SK-N-SH (cell line): ENCODE results near the gene COL9A3. TPM values are rescaled to one million over a fixed set of nuclear protein-coding genes. Genes with fewer than 3 reads are reported as not detected.

ENCODE experiments used
- CTCF ChIA-PET: fragments of 300-600, 350-600 bp; formaldehyde crosslinking; extraction: SDS; loops from one replicate; lab custom pipeline; 2021; lab: Yijun Ruan, JAX
- POLR2A ChIA-PET: fragments of 350-600 bp; sonication (Branson Sonifier 250); formaldehyde crosslinking; extraction: SDS; loops from one replicate; lab custom pipeline; 2020; ENCODE audit warnings: antibody characterized with exemption, inconsistent platforms; lab: Yijun Ruan, JAX
- DNase-seq: peaks from one replicate; pipeline ENCODE4 v3.0.0; 2012
- H2AFZ ChIP-seq: fragments of 200-600 bp; sonication (generic); 2 replicates; pipeline ENCODE4 v1.8.1; 2016; ENCODE audit warnings: antibody characterized with exemption, mild to moderate bottlenecking, low read depth
- H3F3A ChIP-seq: fragments of 200-600 bp; sonication (generic); replicated peaks from 2 replicates; pipeline ENCODE3; 2016; ENCODE audit warnings: antibody characterized with exemption, mild to moderate bottlenecking; ENCODE audit not compliant: insufficient read depth
- H3K27ac ChIP-seq, 2 experiments: fragments of 200-500 bp in 1 of 2; fragments of 200-600 bp in 1 of 2; sonication (Bioruptor generic) in 1 of 2; sonication (generic), shearing (Covaris generic) in 1 of 2; 2 replicates each; pipeline versions ENCODE4 v1.5.1 to v1.6.1; 2014 to 2016; ENCODE audit warnings: low read depth in 2 of 2, inconsistent platforms in 1 of 2, low read length in 1 of 2, mild to moderate bottlenecking in 1 of 2, mixed read lengths in 1 of 2
- H3K27me3 ChIP-seq: fragments of 200-600 bp; sonication (generic), shearing (Covaris generic); 2 replicates; pipeline ENCODE4 v1.6.1; 2016; ENCODE audit warnings: mixed run types; ENCODE audit not compliant: insufficient read depth
- H3K36me3 ChIP-seq, 2 experiments: fragments of 200-500 bp in 1 of 2; fragments of 200-600 bp in 1 of 2; sonication (Bioruptor generic) in 1 of 2; sonication (generic) in 1 of 2; replicated peaks in 1 of 2; 2 replicates each; pipeline versions ENCODE3 to v1.5.1; 2014 to 2016; ENCODE audit warnings: low read length in 1 of 2, mild to moderate bottlenecking in 1 of 2; ENCODE audit not compliant: insufficient read depth in 2 of 2, control insufficient read depth in 1 of 2
- H3K4me1 ChIP-seq, 2 experiments: fragments of 200-500 bp in 1 of 2; fragments of 200-600 bp in 1 of 2; sonication (Bioruptor generic) in 1 of 2; sonication (generic), shearing (Covaris generic) in 1 of 2; 2 replicates each; pipeline versions ENCODE4 v1.5.1 to v1.6.1; 2014 to 2016; ENCODE audit warnings: low read depth in 1 of 2, low read length in 1 of 2, mixed run types in 1 of 2; ENCODE audit not compliant: insufficient read depth in 2 of 2, control insufficient read depth in 1 of 2
- H3K4me2 ChIP-seq: fragments of 200-600 bp; sonication (generic), shearing (Covaris generic); 2 replicates; pipeline ENCODE4 v1.6.1; 2017; ENCODE audit warnings: mixed run types
- H3K4me3 ChIP-seq, 2 experiments: fragments of 200-500 bp in 1 of 2; fragments of 200-600 bp in 1 of 2; sonication (Bioruptor generic) in 1 of 2; sonication (generic), shearing (Covaris generic) in 1 of 2; 2 replicates each; pipeline versions ENCODE4 v1.5.1 to v1.8.1; 2014 to 2016; ENCODE audit warnings: low read depth in 2 of 2, inconsistent platforms in 1 of 2, low read length in 1 of 2, mild to moderate bottlenecking in 1 of 2, mixed read lengths in 1 of 2, moderate library complexity in 1 of 2
- H3K79me2 ChIP-seq: fragments of 200-600 bp; sonication (generic); 2 replicates; pipeline ENCODE4 v1.8.1; 2017; ENCODE audit warnings: mild to moderate bottlenecking; ENCODE audit not compliant: insufficient read depth
- H3K9ac ChIP-seq: fragments of 200-600 bp; sonication (generic); 2 replicates; pipeline ENCODE4 v1.6.1; 2017; ENCODE audit warnings: mixed run types
- H3K9me2 ChIP-seq: fragments of 200-600 bp; sonication (generic); 2 replicates; pipeline ENCODE4 v1.6.1; 2017; ENCODE audit warnings: mixed run types
- H3K9me3 ChIP-seq: fragments of 200-600 bp; sonication (generic); 2 replicates; pipeline ENCODE4 v1.6.1; 2017; ENCODE audit warnings: mixed run types, mild to moderate bottlenecking, moderate library complexity
- H4K20me1 ChIP-seq: fragments of 200-600 bp; sonication (generic); 2 replicates; pipeline ENCODE4 v1.6.1; 2017; ENCODE audit warnings: mild to moderate bottlenecking, mixed run types; ENCODE audit not compliant: insufficient read depth
- NRF1 ChIP-seq: IDR thresholded peaks from 2 replicates; pipeline ENCODE4 v1.6.1; 2012; ENCODE audit warnings: low read depth, mild to moderate bottlenecking, low read length
- RAD21 ChIP-seq: IDR thresholded peaks from 2 replicates; pipeline ENCODE4 v1.6.1; 2012; ENCODE audit warnings: mild to moderate bottlenecking, low read length
- REST ChIP-seq: IDR thresholded peaks from 2 replicates; pipeline ENCODE4 v1.6.1; 2012; ENCODE audit warnings: mild to moderate bottlenecking, low read depth, low read length, moderate library complexity
- TEAD4 ChIP-seq: IDR thresholded peaks from 2 replicates; pipeline ENCODE4 v1.4.0; 2012; ENCODE audit warnings: mild to moderate bottlenecking, borderline replicate concordance; ENCODE audit not compliant: insufficient read depth
- WGBS: methylation state at CpG from one replicate; pipeline ENCODE4 v1.1.6; 2017; ENCODE audit warnings: low lambda C conversion rate; 5-methylcytosine and 5-hydroxymethylcytosine counted together
- polyA plus RNA-seq, 3 experiments: library from polyadenylated mRNA; depleted of rRNA; stranded (reverse); fragments of >200 nt; gene quantifications; 2 replicates each; pipeline ENCODE4 v1.2.3, GENCODE V29; 2012

The COL9A3 gene
- polyA plus RNA-seq, 1 of the 3 experiments (the other 2 are of a cell fraction), result 2.5 TPM

GRCh38 chr20:62819494-62820174 is 2.8 kb downstream of the COL9A3 start:
- no peaks in the 10 kb centered on the region for H4K20me1 ChIP-seq
- 62% methylated on average over 4 of the region's 16 CpGs for WGBS
- no peaks in the 10 kb centered on the region for H3K9me2 ChIP-seq
- peaks cover 8% of the 10 kb centered on the region for H3F3A ChIP-seq
- DNase-seq, result no peak
- H2AFZ ChIP-seq, result 0 out of 2 replicates have a peak overlapping the region, but pooled peaks have one; percentile 35
- H3K27me3 ChIP-seq, result no peaks in the 10 kb centered on the region
- H3K9ac ChIP-seq, result no peak overlapping the region
- no peak for TF ChIP-seq RAD21
- TF ChIP-seq REST, result peak; percentile 61; the same call in 1 of the 2 replicates
- no peaks in the 10 kb centered on the region for H3K9me3 ChIP-seq
- H3K4me3 ChIP-seq, result no peak overlapping the region
- peaks cover 21 to 74% of the 10 kb centered on the region in 2 experiments; a peak in 3 of 4 replicates for H3K4me1 ChIP-seq
- H3K27ac ChIP-seq, result peak overlapping the region in 1 of 2 experiments; percentile 90; a peak in 2 of 4 replicates
- ChIA-PET CTCF (interaction anchor here (1.1 to 3.9 kb wide), 3 partner anchors 11 to 189 kb away, joined by 3 to 27 read pairs (median 4); no protein-coding TSS in a partner anchor), POLR2A (interaction anchor here (0.9 kb wide), 1 partner anchor 15 kb away, joined by 3 read pairs; the partner anchor contains the start of gene OGFR)
- H3K79me2 ChIP-seq, result no peaks in the 10 kb centered on the region
- no peak overlapping the region; the same call in 1 of the 2 replicates for H3K4me2 ChIP-seq
- no peaks in the 10 kb centered on the region for H3K36me3 ChIP-seq

GRCh38 chr20:62820208-62820961 is 3.5 kb downstream of the COL9A3 start:
- Histone ChIP-seq H3K4me2 (no peak overlapping the region), H3K9me3 (no peaks in the 10 kb centered on the region), H3K9ac (no peak overlapping the region), H4K20me1 (no peaks in the 10 kb centered on the region), H3K4me1 (peaks cover 22 to 73% of the 10 kb centered on the region in 2 experiments; a peak in 3 of 4 replicates), H3K4me3 (no peak overlapping the region), H3K9me2 (no peaks in the 10 kb centered on the region), H3K27me3 (no peaks in the 10 kb centered on the region), H2AFZ (no peak overlapping the region), H3F3A (peaks cover 8% of the 10 kb centered on the region), H3K79me2 (no peaks in the 10 kb centered on the region), H3K27ac (peak overlapping the region in 1 of 2 experiments; percentile 90; a peak in 2 of 4 replicates), H3K36me3 (no peaks in the 10 kb centered on the region)
- DNase-seq, result no peak
- TF ChIP-seq NRF1 (no peak), TEAD4 (no peak)
- CTCF ChIA-PET, result interaction anchor here (1.1 to 3.9 kb wide), 3 partner anchors 12 to 188 kb away, joined by 3 to 27 read pairs (median 4); no protein-coding TSS in a partner anchor
- 79% methylated on average over 7 of the region's 23 CpGs for WGBS
- POLR2A ChIA-PET, result no interaction called here
